HG03095 (cell line): ENCODE data around the gene RAD51B.

Experiments
- ATAC-seq: cut with Tn5 transposase; IDR thresholded peaks from one replicate; pipeline ENCODE4 v1.9.1; 2021; ENCODE audit warnings: moderate library complexity; ENCODE audit not compliant: unreplicated experiment

Gene RAD51B

GRCh38 chr14:68229423-68230100 lies 410.0 kb downstream of the RAD51B start:
- ATAC-seq, result no peak

GRCh38 chr14:68230202-68230949 lies 410.8 kb downstream of the RAD51B start:
- ATAC-seq, result no peak

GRCh38 chr14:68230950-68231717 lies 411.6 kb downstream of the RAD51B start:
- ATAC-seq, result no peak

GRCh38 chr14:68231898-68232297 lies 412.3 kb downstream of the RAD51B start:
- ATAC-seq, result no peak

GRCh38 chr14:68232300-68233055 lies 412.9 kb downstream of the RAD51B start:
- peak; percentile 79 for ATAC-seq

GRCh38 chr14:68233101-68233784 lies 413.7 kb downstream of the RAD51B start:
- ATAC-seq, result no peak

- ATAC-seq, result no peak
These were observed 414.7 kb downstream of the RAD51B start for GRCh38 chr14:68234101-68234905.

GRCh38 chr14:68235011-68235410 lies 415.4 kb downstream of the RAD51B start:
- ATAC-seq, result no peak

GRCh38 chr14:68236582-68237458 lies 417.2 kb downstream of the RAD51B start:
- no peak for ATAC-seq

GRCh38 chr14:68238551-68238950 lies 419.0 kb downstream of the RAD51B start:
- ATAC-seq, result no peak

- no peak for ATAC-seq
These were observed 419.4 kb downstream of the RAD51B start for GRCh38 chr14:68238976-68239375.

GRCh38 chr14:68239988-68240771 lies 420.6 kb downstream of the RAD51B start:
- ATAC-seq, result no peak

- no peak for ATAC-seq
These were observed 422.4 kb downstream of the RAD51B start for GRCh38 chr14:68241862-68242487.

- ATAC-seq, result no peak
These were observed 424.0 kb downstream of the RAD51B start for GRCh38 chr14:68243450-68244010.

GRCh38 chr14:68244262-68244980 lies 424.8 kb downstream of the RAD51B start:
- ATAC-seq, result no peak
